BLaER1 (cell line): ENCODE results near the gene TEFM.
"Not testable (repeated sequence)": the region's sequence is repeated elsewhere in the genome, so short reads cannot be mapped to it uniquely, and the experiment has no call there.

Source experiments
- H3K27ac ChIP-seq: shearing (Covaris generic); formaldehyde crosslinking; 2 replicates; pipeline ENCODE4 v1.8.1; 2022
- H3K27me3 ChIP-seq: shearing (Covaris generic); formaldehyde crosslinking; 2 replicates; pipeline ENCODE4 v1.8.1; 2022
- H3K36me3 ChIP-seq: shearing (Covaris generic); formaldehyde crosslinking; 2 replicates; pipeline ENCODE4 v1.8.1; 2022
- H3K4me1 ChIP-seq: shearing (Covaris generic); formaldehyde crosslinking; 2 replicates; pipeline ENCODE4 v1.8.1; 2022
- H3K4me2 ChIP-seq: shearing (Covaris generic); formaldehyde crosslinking; 2 replicates; pipeline ENCODE4 v1.8.1; 2022
- H3K4me3 ChIP-seq: shearing (Covaris generic); formaldehyde crosslinking; 2 replicates; pipeline ENCODE4 v1.8.1; 2022
- H3K9ac ChIP-seq: shearing (Covaris generic); formaldehyde crosslinking; 2 replicates; pipeline ENCODE4 v1.8.1; 2022
- H3K9me3 ChIP-seq: shearing (Covaris generic); formaldehyde crosslinking; 2 replicates; pipeline ENCODE4 v1.8.1; 2022
- H4K20me1 ChIP-seq: shearing (Covaris generic); formaldehyde crosslinking; 2 replicates; pipeline ENCODE4 v1.8.1; 2022
- Cebpa-rat ChIP-seq: shearing (Covaris generic); IDR thresholded peaks from 2 replicates; pipeline ENCODE4 v1.8.1; 2022

The TEFM gene

DNA sequence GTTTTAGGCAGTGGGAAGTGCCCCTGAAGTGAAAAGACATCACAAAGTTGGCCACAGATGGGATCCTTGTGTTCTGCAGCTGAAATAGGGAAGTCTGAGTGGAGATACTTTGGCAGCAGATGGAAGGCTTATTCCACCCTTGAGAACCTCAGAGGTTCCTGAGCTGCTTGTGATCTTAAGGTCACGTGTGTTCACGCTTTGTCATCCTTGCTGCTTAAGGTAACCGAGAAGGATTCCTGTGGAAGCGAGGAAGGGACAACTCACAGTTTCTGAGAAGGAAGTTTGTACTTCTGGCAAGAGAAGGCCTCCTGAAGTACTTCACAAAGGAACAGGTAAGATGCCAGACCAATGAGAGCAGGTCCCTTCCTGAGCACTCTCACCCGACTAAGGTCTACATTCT is 27.9 kb upstream of the TEFM start:
- H3K4me3 ChIP-seq: no peak overlapping the region
- no peaks in the 10 kb centered on the region for H3K36me3 ChIP-seq
- H4K20me1 ChIP-seq: no peaks in the 10 kb centered on the region
- no peaks in the 10 kb centered on the region for H3K9me3 ChIP-seq
- no peaks in the 10 kb centered on the region for H3K4me1 ChIP-seq
- no peak overlapping the region for H3K9ac ChIP-seq
- H3K27ac ChIP-seq: no peak overlapping the region
- H3K27me3 ChIP-seq: no peaks in the 10 kb centered on the region
- no peak overlapping the region for H3K4me2 ChIP-seq
- no peak for TF ChIP-seq Cebpa-rat

DNA sequence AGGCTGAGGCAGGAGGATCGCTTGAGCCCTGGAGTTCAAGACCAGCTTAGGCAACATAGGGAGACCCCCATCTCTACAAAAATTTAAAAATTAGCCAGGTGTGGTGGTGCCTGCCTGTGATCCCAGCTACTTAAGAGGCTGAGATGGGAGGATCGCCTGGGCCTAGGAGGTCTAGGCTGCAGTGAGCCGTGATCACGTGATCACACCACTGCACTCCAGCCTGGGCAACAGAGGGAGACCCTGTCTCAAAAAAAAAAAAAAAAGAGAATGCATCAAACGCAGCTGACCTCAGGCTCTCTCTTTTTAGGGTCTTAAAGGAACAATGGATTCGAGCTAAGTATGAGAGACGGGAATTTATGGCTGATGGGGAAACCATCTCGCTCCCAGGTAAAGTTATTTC is 25.5 kb upstream of the TEFM start:
- H4K20me1 ChIP-seq, H3K36me3 ChIP-seq, H3K4me2 ChIP-seq, H3K27me3 ChIP-seq, H3K9me3 ChIP-seq, H3K4me1 ChIP-seq, H3K4me3 ChIP-seq, H3K27ac ChIP-seq, H3K9ac ChIP-seq: not testable (repeated sequence)

DNA sequence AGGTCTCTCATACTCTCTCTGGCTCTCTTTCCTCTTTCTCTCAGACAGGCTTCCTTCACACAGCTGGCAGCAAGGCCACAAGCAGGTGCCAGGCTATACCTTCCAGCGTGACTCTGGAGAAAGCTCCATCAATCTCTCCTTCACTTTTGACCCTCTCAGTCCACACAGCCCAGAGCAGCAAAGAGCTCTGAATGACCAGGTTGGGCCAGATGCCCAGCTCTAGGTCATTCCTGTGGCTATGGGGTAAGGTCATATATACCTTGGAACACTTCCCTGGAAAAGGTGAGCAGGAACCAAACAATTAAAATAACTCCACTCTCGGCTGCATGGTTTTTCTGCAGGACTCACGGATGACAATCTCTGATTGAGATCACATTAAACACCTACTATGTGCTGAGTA is 24.5 kb upstream of the TEFM start:
- no peak for TF ChIP-seq Cebpa-rat
- Histone ChIP-seq H3K36me3 (no peaks in the 10 kb centered on the region), H3K9ac (no peak overlapping the region), H3K27me3 (no peaks in the 10 kb centered on the region), H3K9me3 (no peaks in the 10 kb centered on the region), H3K4me2 (no peak overlapping the region), H3K27ac (no peak overlapping the region), H4K20me1 (no peaks in the 10 kb centered on the region), H3K4me3 (no peak overlapping the region), H3K4me1 (no peaks in the 10 kb centered on the region)

DNA sequence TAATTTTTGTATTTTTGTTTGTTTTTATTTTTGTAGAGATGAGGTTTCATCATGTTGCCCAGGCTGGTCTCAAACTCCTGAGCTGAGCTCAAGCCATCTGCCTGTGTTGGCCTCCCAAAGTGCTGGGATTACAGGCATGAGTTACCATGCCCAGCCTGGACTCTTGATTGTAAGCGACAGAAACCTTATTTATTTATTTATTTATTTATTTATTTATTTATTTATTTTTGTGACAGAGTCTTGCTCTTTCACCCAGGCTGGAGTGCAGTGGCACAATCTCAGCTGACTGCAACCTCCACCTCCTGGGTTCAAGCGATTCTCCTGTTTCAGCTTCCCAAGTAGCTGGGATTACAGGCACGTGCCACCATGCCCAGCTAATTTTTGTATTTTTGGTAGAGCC is 23.8 kb upstream of the TEFM start:
- H3K36me3 ChIP-seq, H3K9ac ChIP-seq, H3K4me1 ChIP-seq, H3K4me2 ChIP-seq, H3K4me3 ChIP-seq, H3K27ac ChIP-seq, H3K9me3 ChIP-seq, H4K20me1 ChIP-seq, H3K27me3 ChIP-seq: not testable (repeated sequence)

DNA sequence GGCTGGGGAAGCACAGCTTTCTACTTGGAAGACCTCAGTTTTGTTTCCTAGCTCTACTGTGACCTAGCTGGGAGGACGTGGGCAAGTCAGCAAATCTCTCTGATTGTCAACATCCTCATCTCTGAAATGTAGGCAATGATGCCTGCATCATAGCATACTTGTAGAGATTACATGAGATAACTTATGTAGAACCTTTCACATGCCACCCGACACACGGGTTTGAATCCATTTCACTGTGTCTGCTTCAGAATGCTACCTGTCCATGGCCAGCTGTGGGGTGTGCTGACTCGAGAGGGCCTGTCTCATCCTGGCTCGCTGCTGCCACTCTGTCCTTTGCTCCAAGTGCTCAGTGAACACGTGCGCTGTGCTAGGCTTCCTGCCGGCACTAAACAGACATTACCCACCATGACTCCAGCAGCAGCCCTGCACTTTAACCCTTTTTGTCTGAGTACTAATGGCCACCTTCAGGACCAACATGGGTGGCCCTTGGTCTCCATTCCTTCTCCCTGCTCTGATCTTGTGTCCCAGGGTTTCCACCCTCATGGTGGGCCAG is 23.1 kb upstream of the TEFM start:
- H3K9me3 ChIP-seq: no peaks in the 10 kb centered on the region
- no peaks in the 10 kb centered on the region for H3K4me1 ChIP-seq
- no peak overlapping the region for H3K9ac ChIP-seq
- no peak overlapping the region for H3K4me3 ChIP-seq
- H4K20me1 ChIP-seq: no peaks in the 10 kb centered on the region
- H3K36me3 ChIP-seq: no peaks in the 10 kb centered on the region
- no peak overlapping the region for H3K27ac ChIP-seq
- no peak for TF ChIP-seq Cebpa-rat
- H3K4me2 ChIP-seq: no peak overlapping the region
- peaks cover 6% of the 10 kb centered on the region; the same call in 1 of the 2 replicates for H3K27me3 ChIP-seq

DNA sequence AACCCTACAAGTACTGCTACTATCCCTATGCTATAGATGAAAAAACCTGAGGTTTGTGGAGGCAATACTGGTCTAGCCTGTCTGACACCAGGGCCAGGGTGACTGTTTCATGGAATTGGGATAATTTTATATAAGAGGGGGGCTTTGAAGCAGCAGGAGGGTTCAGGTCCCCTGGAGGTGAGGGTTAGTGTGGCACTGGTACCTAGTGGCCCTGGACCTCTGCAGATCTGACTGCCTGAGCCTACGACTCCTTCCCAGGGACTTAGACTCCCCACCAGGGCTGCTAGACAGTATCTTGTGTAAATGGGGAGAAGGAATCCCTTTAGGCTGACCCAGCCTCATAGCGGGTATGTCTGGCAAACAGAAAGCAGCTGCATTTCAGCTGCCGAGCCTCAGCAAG is 22.5 kb upstream of the TEFM start:
- TF ChIP-seq Cebpa-rat: no peak
- H3K9me3 ChIP-seq: no peaks in the 10 kb centered on the region
- H3K36me3 ChIP-seq: no peaks in the 10 kb centered on the region

DNA sequence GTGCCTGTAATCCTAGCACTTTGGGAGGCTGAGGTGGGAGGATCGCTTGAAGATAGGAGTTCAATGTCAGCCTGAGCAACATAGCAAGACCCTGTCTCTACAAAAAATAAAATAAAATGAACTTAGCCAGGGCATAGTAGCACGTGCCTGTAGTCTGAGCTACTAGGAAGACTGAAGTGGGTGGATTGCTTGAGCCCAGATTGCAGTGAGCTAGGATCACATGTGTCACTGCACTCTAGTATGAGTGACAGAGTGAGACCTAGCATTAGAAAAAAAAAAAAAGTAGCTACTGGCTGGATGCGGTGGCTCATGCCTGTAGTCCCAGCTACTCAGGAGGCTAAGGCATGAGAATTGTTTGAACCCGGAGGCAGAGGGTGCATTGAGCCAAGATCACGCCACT is 21.7 kb upstream of the TEFM start:
- Histone ChIP-seq H3K4me2 (no peak overlapping the region), H3K4me3 (no peak overlapping the region), H3K4me1 (no peaks in the 10 kb centered on the region), H4K20me1 (no peaks in the 10 kb centered on the region), H3K36me3 (no peaks in the 10 kb centered on the region), H3K9me3 (no peaks in the 10 kb centered on the region), H3K9ac (no peak overlapping the region), H3K27ac (no peak overlapping the region), H3K27me3 (peaks cover 20% of the 10 kb centered on the region)
- no peak for TF ChIP-seq Cebpa-rat

More for the DNA sequence above, 22.5 kb upstream of the TEFM start:
- no peak overlapping the region for H3K9ac ChIP-seq
- peaks cover 12% of the 10 kb centered on the region for H3K27me3 ChIP-seq
- no peak overlapping the region for H3K4me3 ChIP-seq
- H3K4me2 ChIP-seq: no peak overlapping the region
- no peaks in the 10 kb centered on the region for H3K4me1 ChIP-seq
- no peaks in the 10 kb centered on the region for H4K20me1 ChIP-seq
- H3K27ac ChIP-seq: no peak overlapping the region

DNA sequence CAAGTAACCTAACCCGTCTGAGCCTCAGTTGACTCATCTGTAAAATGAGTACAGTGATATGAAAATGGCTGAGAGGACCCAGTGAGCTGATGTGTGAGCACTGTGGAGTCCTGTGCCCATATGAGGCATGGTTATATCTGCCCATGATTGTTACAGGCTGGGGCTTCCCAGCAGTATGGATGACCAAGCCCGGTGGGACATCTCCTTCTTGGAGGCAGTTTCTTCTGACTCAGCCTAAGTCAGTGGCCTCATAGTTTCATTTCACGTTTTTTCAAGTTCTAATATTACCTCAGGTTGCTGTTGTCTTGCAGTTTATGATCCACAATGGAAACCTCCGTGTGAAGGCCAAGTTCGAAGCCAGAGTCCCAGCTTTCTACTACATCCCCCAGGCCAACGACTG is 20.5 kb upstream of the TEFM start:
- Histone ChIP-seq H3K4me1 (no peaks in the 10 kb centered on the region), H3K4me2 (no peak overlapping the region), H3K9ac (no peak overlapping the region), H3K4me3 (no peak overlapping the region), H4K20me1 (no peaks in the 10 kb centered on the region), H3K27ac (no peak overlapping the region), H3K9me3 (no peaks in the 10 kb centered on the region), H3K36me3 (no peaks in the 10 kb centered on the region), H3K27me3 (peaks cover 33% of the 10 kb centered on the region)
- no peak for TF ChIP-seq Cebpa-rat

DNA sequence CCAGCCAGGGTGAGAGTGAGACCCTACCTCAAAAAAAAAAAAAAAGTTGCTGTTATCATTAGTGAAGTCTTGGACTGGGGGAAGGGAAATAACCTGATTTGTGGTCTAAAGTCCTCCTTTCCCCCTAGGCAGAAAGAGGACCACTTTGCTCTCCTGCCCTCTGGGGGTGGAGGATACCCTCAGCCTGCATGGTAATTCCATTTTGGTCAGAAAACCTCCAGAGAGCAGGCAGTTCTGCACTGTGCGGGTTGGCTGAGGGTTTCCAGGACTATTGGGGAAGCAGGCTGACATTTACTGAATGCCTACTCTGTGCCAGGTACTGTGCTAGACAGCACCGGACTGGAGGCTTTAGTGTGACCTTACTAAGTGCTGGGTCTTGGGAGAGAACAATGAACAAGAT is 18.3 kb upstream of the TEFM start:
- peaks cover 49% of the 10 kb centered on the region for H3K27me3 ChIP-seq
- no peak overlapping the region for H3K27ac ChIP-seq
- H3K9me3 ChIP-seq: no peaks in the 10 kb centered on the region
- no peak overlapping the region for H3K4me2 ChIP-seq
- H3K36me3 ChIP-seq: no peaks in the 10 kb centered on the region
- H3K4me1 ChIP-seq: no peaks in the 10 kb centered on the region
- no peak overlapping the region for H3K4me3 ChIP-seq
- TF ChIP-seq Cebpa-rat: no peak
- H3K9ac ChIP-seq: no peak overlapping the region
- H4K20me1 ChIP-seq: 0 out of 2 replicates have a peak, but pooled peaks cover 5% of the 10 kb centered on the region

DNA sequence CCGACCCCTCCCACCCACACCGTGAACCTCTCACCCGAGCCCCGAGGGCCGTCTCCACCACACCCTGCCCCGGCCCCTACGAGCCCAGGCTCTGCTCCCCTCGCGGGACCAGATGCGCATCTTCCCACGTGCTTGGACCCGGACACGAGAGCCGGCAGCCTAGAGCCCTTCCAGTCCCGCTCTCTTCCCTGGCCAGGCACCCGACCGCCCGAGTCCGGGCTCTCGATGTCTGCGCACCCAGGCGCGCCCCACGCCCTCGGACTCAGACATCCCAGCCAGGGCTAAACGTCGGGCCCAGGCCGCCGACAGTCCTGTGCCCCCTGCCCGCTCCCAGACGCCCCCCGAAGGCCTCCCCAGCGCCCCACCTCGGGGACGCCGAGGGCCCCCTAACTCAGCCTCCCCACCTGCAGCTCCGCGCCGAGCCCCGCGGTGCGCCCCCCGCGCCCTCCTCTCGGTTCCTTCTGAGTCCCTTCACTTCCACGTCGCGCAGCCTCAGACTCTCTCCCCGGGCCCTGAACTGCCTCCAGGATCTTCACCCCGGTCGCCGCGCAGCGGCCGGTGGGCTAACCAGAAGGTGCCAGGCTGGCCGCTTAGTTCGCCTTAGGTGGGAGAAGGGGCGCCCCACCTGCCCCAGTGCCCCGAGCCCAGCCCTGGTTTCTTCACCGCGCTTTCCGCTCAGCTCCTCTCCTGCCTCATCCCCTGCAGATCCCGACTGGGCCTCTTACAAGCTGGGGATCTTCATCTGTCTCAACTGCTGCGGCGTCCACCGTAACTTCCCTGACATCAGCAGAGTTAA is 16.4 kb upstream of the TEFM start:
- no peak overlapping the region for H3K4me2 ChIP-seq
- no peak overlapping the region for H3K27ac ChIP-seq
- no peaks in the 10 kb centered on the region for H3K4me1 ChIP-seq
- TF ChIP-seq Cebpa-rat: no peak
- H3K9me3 ChIP-seq: no peaks in the 10 kb centered on the region
- H3K9ac ChIP-seq: no peak overlapping the region
- no peaks in the 10 kb centered on the region for H3K36me3 ChIP-seq
- H3K27me3 ChIP-seq: peaks cover 49% of the 10 kb centered on the region
- H3K4me3 ChIP-seq: no peak overlapping the region
- 0 out of 2 replicates have a peak, but pooled peaks cover 5% of the 10 kb centered on the region for H4K20me1 ChIP-seq
